NT2/D1 (cell line): Measurements from ENCODE around the gene SLC6A20.

ENCODE experiments used
- YY1 ChIP-seq: IDR thresholded peaks from 2 replicates; pipeline ENCODE4 v1.6.1; 2011; ENCODE audit not compliant: insufficient read length, insufficient read depth
- ZNF274 ChIP-seq: IDR thresholded peaks from 2 replicates; pipeline ENCODE4 v1.6.1; 2011; ENCODE audit warnings: mild to moderate bottlenecking, low read depth, low read length

- TF ChIP-seq YY1 (no peak), ZNF274 (no peak)
These were observed 45.6 kb upstream of the SLC6A20 start, which contains the start of gene LZTFL1 for GRCh38 chr3:45841757-45842491.
